Measurements from ENCODE around the gene MOB1B.

GRCh38 chr4:70954032-70954431 lies 51.9 kb downstream of the MOB1B start:
- TF ChIP-seq CTCF (IDR thresholded peaks at IDR 0.05) (no peak), POLR2AphosphoS5 (IDR thresholded peaks at IDR 0.05; ENCODE audit: insufficient read depth in 1 of 2, low read depth in 1 of 2) (no peak), POLR2A (IDR thresholded peaks at IDR 0.05) (no peak)

All from vagina (tissue), 2 donors.